Vagina (tissue), 2 donors: ENCODE measurements around the gene ZXDB. TPM values are rescaled to one million over a fixed set of nuclear protein-coding genes. Genes with fewer than 3 reads are reported as not detected.

ENCODE experiments used
- DNase-seq, 2 donors: peaks; one replicate each; pipeline ENCODE4 v3.0.0-alpha.2; 2017; ENCODE audit errors: extremely low spot score in 2 of 2
- H3K27ac ChIP-seq: fragments of 200-600 bp; sonication (generic); one replicate; pipeline ENCODE4 v1.5.1; 2019
- H3K27me3 ChIP-seq: fragments of 200-600 bp; sonication (generic); one replicate; pipeline ENCODE4 v1.5.1; 2019
- H3K36me3 ChIP-seq, 2 donors: fragments of 200-600 bp; sonication (generic); one replicate each; pipeline ENCODE4 v1.5.1; 2017 to 2019
- H3K4me1 ChIP-seq: fragments of 200-600 bp; sonication (generic); one replicate; pipeline ENCODE4 v1.5.1; 2019
- H3K4me3 ChIP-seq, 2 donors: fragments of 200-600 bp; sonication (generic); 1 replicate in 1 of 2; 2 replicates in 1 of 2; pipeline ENCODE4 v1.5.1; 2016 to 2019
- H3K9me3 ChIP-seq: fragments of 200-600 bp; sonication (generic); one replicate; pipeline ENCODE4 v1.5.1; 2019
- POLR2A ChIP-seq, 2 donors: fragments of 450-650 bp; IDR thresholded peaks; one replicate each; pipeline ENCODE4 v1.6.1; 2017; ENCODE audit warnings: antibody characterized with exemption in 2 of 2, mild to moderate bottlenecking in 2 of 2, moderate library complexity in 2 of 2
- POLR2AphosphoS5 ChIP-seq, 2 donors: sonication (generic); formaldehyde crosslinking; IDR thresholded peaks; one replicate each; pipeline ENCODE4 v1.9.0; 2017; ENCODE audit warnings: antibody characterized with exemption in 2 of 2, mild to moderate bottlenecking in 2 of 2, low read depth in 1 of 2; ENCODE audit not compliant: insufficient read depth in 1 of 2
- intact Hi-C: fragments of 100-400 bp; cut with DNase I; formaldehyde crosslinking; loops from one replicate; pipeline ENCODE4 v1.15.1; 2023
- total RNA-seq: library from RNA; depleted of rRNA; stranded (reverse); fragments of >200 nt; gene quantifications from one replicate; pipeline ENCODE4 v1.2.3, GENCODE V29; 2016
- TF ChIP-seq, protein P1 (sequence below), 3 experiments: fragments of 450-650 bp in 2 of 3; fragments of 200-600 bp in 1 of 3; sonication (generic) in 1 of 3; IDR thresholded peaks; one replicate each; pipeline ENCODE4 v1.5.1; 2017 to 2019; ENCODE audit warnings: antibody characterized with exemption in 3 of 3, mild to moderate bottlenecking in 2 of 3, moderate library complexity in 2 of 3

ZXDB gene
- total RNA-seq, 1 donor from 2014 or later, result 9.1 TPM

DNA sequence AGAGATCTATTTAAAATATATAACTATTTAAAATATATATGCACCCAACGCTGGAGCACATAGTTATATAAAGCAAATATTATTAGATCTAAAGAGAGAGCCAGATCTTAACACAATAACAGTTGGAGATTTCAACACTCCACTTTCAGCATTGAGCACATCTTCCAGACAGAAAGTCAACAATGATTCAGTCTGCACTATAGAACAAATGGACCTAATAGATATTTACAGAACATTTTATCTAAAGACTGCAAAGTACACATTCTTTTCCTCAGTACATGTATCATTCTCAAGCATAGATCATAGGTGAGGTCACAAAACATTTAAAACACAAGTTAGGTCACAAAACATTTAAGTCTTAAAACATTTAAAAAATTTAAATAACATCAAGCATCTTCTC is 51.9 kb downstream of the ZXDB start:
- H3K4me1 ChIP-seq, result no peaks in the 10 kb centered on the region
- no peaks in the 10 kb centered on the region for H3K9me3 ChIP-seq
- TF ChIP-seq POLR2AphosphoS5 (IDR thresholded peaks at IDR 0.05; ENCODE audit: insufficient read depth in 1 of 2, low read depth in 1 of 2), result no peak
- TF ChIP-seq, protein P1, sequence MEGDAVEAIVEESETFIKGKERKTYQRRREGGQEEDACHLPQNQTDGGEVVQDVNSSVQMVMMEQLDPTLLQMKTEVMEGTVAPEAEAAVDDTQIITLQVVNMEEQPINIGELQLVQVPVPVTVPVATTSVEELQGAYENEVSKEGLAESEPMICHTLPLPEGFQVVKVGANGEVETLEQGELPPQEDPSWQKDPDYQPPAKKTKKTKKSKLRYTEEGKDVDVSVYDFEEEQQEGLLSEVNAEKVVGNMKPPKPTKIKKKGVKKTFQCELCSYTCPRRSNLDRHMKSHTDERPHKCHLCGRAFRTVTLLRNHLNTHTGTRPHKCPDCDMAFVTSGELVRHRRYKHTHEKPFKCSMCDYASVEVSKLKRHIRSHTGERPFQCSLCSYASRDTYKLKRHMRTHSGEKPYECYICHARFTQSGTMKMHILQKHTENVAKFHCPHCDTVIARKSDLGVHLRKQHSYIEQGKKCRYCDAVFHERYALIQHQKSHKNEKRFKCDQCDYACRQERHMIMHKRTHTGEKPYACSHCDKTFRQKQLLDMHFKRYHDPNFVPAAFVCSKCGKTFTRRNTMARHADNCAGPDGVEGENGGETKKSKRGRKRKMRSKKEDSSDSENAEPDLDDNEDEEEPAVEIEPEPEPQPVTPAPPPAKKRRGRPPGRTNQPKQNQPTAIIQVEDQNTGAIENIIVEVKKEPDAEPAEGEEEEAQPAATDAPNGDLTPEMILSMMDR (IDR thresholded peaks at IDR 0.05), result no peak
- no peak for TF ChIP-seq POLR2A (IDR thresholded peaks at IDR 0.05)
- no peak overlapping the region for H3K27ac ChIP-seq
- DNase-seq, result no peak
- no peak overlapping the region for H3K4me3 ChIP-seq
- intact Hi-C loops, result no loop called here
- H3K27me3 ChIP-seq, result no peaks in the 10 kb centered on the region
- H3K36me3 ChIP-seq, result no peaks in the 10 kb centered on the region

GRCh38 chrX:57647020-57647419 is 55.2 kb downstream of the ZXDB start:
- no peak for TF ChIP-seq POLR2AphosphoS5 (IDR thresholded peaks at IDR 0.05; ENCODE audit: insufficient read depth in 1 of 2, low read depth in 1 of 2)
- TF ChIP-seq, protein P1 (IDR thresholded peaks at IDR 0.05), result no peak
- intact Hi-C loops, result no loop called here
- H3K4me1 ChIP-seq, result no peaks in the 10 kb centered on the region

More at GRCh38 chrX:57647020-57647419, 55.2 kb downstream of the ZXDB start:
- no peaks in the 10 kb centered on the region for H3K36me3 ChIP-seq
- no peak for DNase-seq
- no peaks in the 10 kb centered on the region for H3K27me3 ChIP-seq
- no peak overlapping the region for H3K27ac ChIP-seq
- no peak overlapping the region for H3K4me3 ChIP-seq
- no peaks in the 10 kb centered on the region for H3K9me3 ChIP-seq

Other genes starting within 250 kb of the ZXDB start
- not detected for gene NLRP2B, start 88.2 kb downstream of the ZXDB start, total RNA-seq